HepG2 (cell line): Measurements from ENCODE around the gene NDUFS2. TPM values are rescaled to one million over a fixed set of nuclear protein-coding genes. Genes with fewer than 3 reads are reported as not detected.

Source experiments
- BHLHE40 ChIP-seq: IDR thresholded peaks from 2 replicates; pipeline ENCODE4 v1.6.1; 2011; ENCODE audit warnings: low read length, improper control_type of control experiment
- CHCHD3 ChIP-seq: sonication (generic); formaldehyde crosslinking; IDR thresholded peaks from 2 replicates; pipeline ENCODE4 v1.8.0; 2022; ENCODE audit warnings: mild to moderate bottlenecking, missing genetic modification reagents, moderate library complexity
- DPF2 ChIP-seq: sonication (generic); formaldehyde crosslinking; IDR thresholded peaks from 2 replicates; pipeline ENCODE4 v1.4.0; 2020; ENCODE audit warnings: mild to moderate bottlenecking, low read depth, missing genetic modification reagents, borderline replicate concordance
- FOSL2 ChIP-seq: sonication (generic); formaldehyde crosslinking; IDR thresholded peaks from 2 replicates; pipeline ENCODE4 v1.4.0; 2020; ENCODE audit warnings: missing genetic modification reagents
- HDAC2 ChIP-seq: sonication (generic); formaldehyde crosslinking; IDR thresholded peaks from 2 replicates; pipeline ENCODE4 v1.4.0; 2020; ENCODE audit warnings: missing genetic modification reagents
- HDAC6 ChIP-seq: fragments of 200-600 bp; sonication (generic); IDR thresholded peaks from 2 replicates; pipeline ENCODE4 v1.7.0; 2017; ENCODE audit warnings: mild to moderate bottlenecking, antibody characterized with exemption, low read length, low read depth
- JUN ChIP-seq: sonication (generic); formaldehyde crosslinking; IDR thresholded peaks from 2 replicates; pipeline ENCODE4 v1.4.0; 2020; ENCODE audit warnings: mild to moderate bottlenecking, missing genetic modification reagents
- MAFF ChIP-seq: IDR thresholded peaks from 2 replicates; pipeline ENCODE4 v1.6.1; 2011; ENCODE audit warnings: low read depth, low read length, improper control_type of control experiment
- MAZ ChIP-seq, 2 experiments: sonication (generic) in 1 of 2; formaldehyde crosslinking in 1 of 2; IDR thresholded peaks; 2 replicates each; pipeline versions ENCODE4 v1.5.0 to v1.6.1; 2012 to 2020; ENCODE audit warnings: low read depth in 2 of 2, mild to moderate bottlenecking in 2 of 2, borderline replicate concordance in 1 of 2, improper control_type of control experiment in 1 of 2, low read length in 1 of 2, missing genetic modification reagents in 1 of 2, moderate library complexity in 1 of 2
- MED1 ChIP-seq: sonication (generic); formaldehyde crosslinking; IDR thresholded peaks from 2 replicates; pipeline ENCODE4 v1.4.0; 2020; ENCODE audit warnings: missing genetic modification reagents
- NAIF1 ChIP-seq: sonication (generic); formaldehyde crosslinking; IDR thresholded peaks from 2 replicates; pipeline ENCODE4 v1.5.0; 2020; ENCODE audit warnings: mild to moderate bottlenecking, missing genetic modification reagents, borderline replicate concordance
- NR2C2 ChIP-seq: sonication (generic); formaldehyde crosslinking; IDR thresholded peaks from 2 replicates; pipeline ENCODE4 v1.4.0; 2020; ENCODE audit warnings: missing genetic modification reagents, mild to moderate bottlenecking, moderate library complexity, borderline replicate concordance
- SP140L ChIP-seq: sonication (generic); formaldehyde crosslinking; IDR thresholded peaks from 2 replicates; pipeline ENCODE4 v1.4.0; 2020; ENCODE audit warnings: missing genetic modification reagents, borderline replicate concordance
- TOE1 ChIP-seq: sonication (generic); formaldehyde crosslinking; IDR thresholded peaks from 2 replicates; pipeline ENCODE4 v1.4.0; 2020; ENCODE audit warnings: mild to moderate bottlenecking, missing genetic modification reagents
- ZFP82 ChIP-seq: sonication (generic); formaldehyde crosslinking; IDR thresholded peaks from 2 replicates; pipeline ENCODE4 v1.5.1; 2020; ENCODE audit warnings: mild to moderate bottlenecking, missing genetic modification reagents, borderline replicate concordance
- ZNF136 ChIP-seq: sonication (generic); formaldehyde crosslinking; IDR thresholded peaks from 2 replicates; pipeline ENCODE4 v1.8.1; 2022; ENCODE audit warnings: low read depth, mild to moderate bottlenecking, moderate library complexity, missing genetic modification reagents
- ZNF282 ChIP-seq: fragments of 450-650 bp; IDR thresholded peaks from 2 replicates; pipeline ENCODE4 v1.6.1; 2018; ENCODE audit not compliant: partially characterized antibody
- ZNF367 ChIP-seq: sonication (generic); formaldehyde crosslinking; IDR thresholded peaks from 2 replicates; pipeline ENCODE4 v1.4.0; 2020; ENCODE audit warnings: missing genetic modification reagents, borderline replicate concordance
- ZNF460 ChIP-seq: sonication (generic); formaldehyde crosslinking; IDR thresholded peaks from 2 replicates; pipeline ENCODE4 v1.5.1; 2020; ENCODE audit warnings: missing genetic modification reagents, mild to moderate bottlenecking, borderline replicate concordance
- ZNF496 ChIP-seq: sonication (generic); formaldehyde crosslinking; IDR thresholded peaks from 2 replicates; pipeline ENCODE4 v1.8.1; 2023; ENCODE audit warnings: mild to moderate bottlenecking, moderate library complexity, missing genetic modification reagents; ENCODE audit not compliant: insufficient replicate concordance
- ZNF510 ChIP-seq: sonication (generic); formaldehyde crosslinking; IDR thresholded peaks from 2 replicates; pipeline ENCODE4 v1.4.0; 2020; ENCODE audit warnings: low read depth, mild to moderate bottlenecking, missing genetic modification reagents
- ZNF777 ChIP-seq: sonication (generic); formaldehyde crosslinking; IDR thresholded peaks from 2 replicates; pipeline ENCODE4 v1.4.0; 2020; ENCODE audit warnings: missing genetic modification reagents
- polyA plus RNA-seq, 8 experiments: library from polyadenylated mRNA; depleted of rRNA in 3 of 8; stranded (reverse) in 7 of 8; unstranded in 1 of 8; fragments of >200 nt; fragmentation: Illumina TruSeq in 4 of 8; extraction: Trizol in 4 of 8; gene quantifications; 2 replicates each; pipeline versions ENCODE4 v1.2.1 to v1.2.3, GENCODE V29; 2011 to 2016; ENCODE audit warnings: low read depth in 4 of 8, missing spikeins in 1 of 8, mixed read lengths in 1 of 8; ENCODE audit not compliant: insufficient read depth in 1 of 8
- total RNA-seq, 5 experiments: library from RNA; depleted of rRNA; stranded (reverse); fragments of >200 nt; fragmentation: Illumina TruSeq; extraction: Trizol; gene quantifications; 2 replicates each; pipeline ENCODE4 v1.2.3, GENCODE V29; 2016; ENCODE audit warnings: low read depth in 1 of 5
- TF ChIP-seq, protein P1 (sequence below): sonication (generic); formaldehyde crosslinking; IDR thresholded peaks from 2 replicates; pipeline ENCODE4 v1.5.1; 2020; ENCODE audit warnings: mild to moderate bottlenecking, missing genetic modification reagents, borderline replicate concordance
- TF ChIP-seq, protein P2 (sequence below): sonication (generic); formaldehyde crosslinking; IDR thresholded peaks from 2 replicates; pipeline ENCODE4 v1.5.0; 2020; ENCODE audit warnings: mild to moderate bottlenecking, missing genetic modification reagents, borderline replicate concordance

NDUFS2 gene
- total and polyA plus RNA-seq, 2 of the 13 experiments (the other 11 are each of a cell fraction or from before 2014, with no cell fraction given) = 89.9 to 118 TPM

DNA sequence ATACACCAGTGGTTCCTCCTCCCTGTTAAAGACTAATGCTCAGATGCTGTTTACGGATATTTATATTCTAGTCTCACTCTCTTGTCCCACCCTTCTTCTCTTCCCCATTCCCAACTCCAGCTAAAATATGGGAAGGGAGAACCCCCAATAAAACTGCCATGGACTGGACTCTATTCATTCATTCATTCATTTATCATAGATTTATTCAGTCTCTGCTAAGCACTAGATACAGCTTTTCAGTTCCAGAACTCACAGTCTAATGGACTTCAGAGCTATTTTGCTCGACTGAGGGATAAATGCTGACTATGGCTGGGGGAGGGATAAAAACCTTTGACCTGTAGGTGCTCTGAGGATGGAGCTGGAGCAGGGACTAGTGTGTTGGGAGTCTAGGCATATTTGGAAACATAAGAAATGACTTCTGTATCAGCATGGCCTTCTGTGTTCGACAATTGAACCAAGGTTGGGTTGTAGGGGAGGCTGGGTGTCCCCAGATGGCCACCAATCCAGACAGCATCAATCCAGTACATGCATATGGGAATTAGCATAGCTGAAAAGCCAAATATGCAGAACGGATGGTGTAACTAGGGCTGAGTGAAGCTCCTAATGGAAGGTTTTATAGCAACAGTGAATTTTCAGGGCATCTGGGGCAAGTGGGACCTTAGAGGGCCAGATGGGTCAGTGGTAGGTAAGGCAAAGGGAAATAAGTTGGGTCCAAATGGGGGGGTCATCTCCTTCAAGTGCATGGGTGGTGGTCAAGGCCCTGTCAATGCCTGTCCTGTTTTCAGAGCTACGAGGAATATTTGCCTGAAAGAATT lies 17.1 kb downstream of the NDUFS2 start (continued):
- TF ChIP-seq DPF2 (CRISPR knock-in tag) = no peak
- no peak for TF ChIP-seq NAIF1
- TF ChIP-seq HDAC6 = no peak
- TF ChIP-seq TOE1 = no peak
- TF ChIP-seq, protein P1, sequence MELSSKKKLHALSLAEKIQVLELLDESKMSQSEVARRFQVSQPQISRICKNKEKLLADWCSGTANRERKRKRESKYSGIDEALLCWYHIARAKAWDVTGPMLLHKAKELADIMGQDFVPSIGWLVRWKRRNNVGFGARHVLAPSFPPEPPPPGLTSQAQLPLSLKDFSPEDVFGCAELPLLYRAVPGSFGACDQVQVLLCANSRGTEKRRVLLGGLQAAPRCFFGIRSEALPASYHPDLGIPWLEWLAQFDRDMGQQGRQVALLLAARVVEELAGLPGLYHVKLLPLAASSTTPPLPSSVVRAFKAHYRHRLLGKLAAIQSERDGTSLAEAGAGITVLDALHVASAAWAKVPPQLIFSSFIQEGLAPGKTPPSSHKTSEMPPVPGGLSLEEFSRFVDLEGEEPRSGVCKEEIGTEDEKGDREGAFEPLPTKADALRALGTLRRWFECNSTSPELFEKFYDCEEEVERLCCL (CRISPR knock-in tag) = no peak
- TF ChIP-seq NR2C2 (CRISPR knock-in tag) = 0 out of 2 replicates have a peak, but pooled peaks have one; percentile 7
- TF ChIP-seq, protein P2, sequence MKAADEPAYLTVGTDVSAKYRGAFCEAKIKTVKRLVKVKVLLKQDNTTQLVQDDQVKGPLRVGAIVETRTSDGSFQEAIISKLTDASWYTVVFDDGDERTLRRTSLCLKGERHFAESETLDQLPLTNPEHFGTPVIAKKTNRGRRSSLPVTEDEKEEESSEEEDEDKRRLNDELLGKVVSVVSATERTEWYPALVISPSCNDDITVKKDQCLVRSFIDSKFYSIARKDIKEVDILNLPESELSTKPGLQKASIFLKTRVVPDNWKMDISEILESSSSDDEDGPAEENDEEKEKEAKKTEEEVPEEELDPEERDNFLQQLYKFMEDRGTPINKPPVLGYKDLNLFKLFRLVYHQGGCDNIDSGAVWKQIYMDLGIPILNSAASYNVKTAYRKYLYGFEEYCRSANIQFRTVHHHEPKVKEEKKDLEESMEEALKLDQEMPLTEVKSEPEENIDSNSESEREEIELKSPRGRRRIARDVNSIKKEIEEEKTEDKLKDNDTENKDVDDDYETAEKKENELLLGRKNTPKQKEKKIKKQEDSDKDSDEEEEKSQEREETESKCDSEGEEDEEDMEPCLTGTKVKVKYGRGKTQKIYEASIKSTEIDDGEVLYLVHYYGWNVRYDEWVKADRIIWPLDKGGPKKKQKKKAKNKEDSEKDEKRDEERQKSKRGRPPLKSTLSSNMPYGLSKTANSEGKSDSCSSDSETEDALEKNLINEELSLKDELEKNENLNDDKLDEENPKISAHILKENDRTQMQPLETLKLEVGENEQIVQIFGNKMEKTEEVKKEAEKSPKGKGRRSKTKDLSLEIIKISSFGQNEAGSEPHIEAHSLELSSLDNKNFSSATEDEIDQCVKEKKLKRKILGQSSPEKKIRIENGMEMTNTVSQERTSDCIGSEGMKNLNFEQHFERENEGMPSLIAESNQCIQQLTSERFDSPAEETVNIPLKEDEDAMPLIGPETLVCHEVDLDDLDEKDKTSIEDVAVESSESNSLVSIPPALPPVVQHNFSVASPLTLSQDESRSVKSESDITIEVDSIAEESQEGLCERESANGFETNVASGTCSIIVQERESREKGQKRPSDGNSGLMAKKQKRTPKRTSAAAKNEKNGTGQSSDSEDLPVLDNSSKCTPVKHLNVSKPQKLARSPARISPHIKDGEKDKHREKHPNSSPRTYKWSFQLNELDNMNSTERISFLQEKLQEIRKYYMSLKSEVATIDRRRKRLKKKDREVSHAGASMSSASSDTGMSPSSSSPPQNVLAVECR (CRISPR knock-in tag) = no peak
- no peak for TF ChIP-seq ZNF282
- no peak for TF ChIP-seq FOSL2 (CRISPR knock-in tag)
- no peak for TF ChIP-seq SP140L
- no peak for TF ChIP-seq ZNF367 (CRISPR knock-in tag)
- TF ChIP-seq BHLHE40 = no peak
- TF ChIP-seq ZNF777 (CRISPR knock-in tag) = peak; percentile 15; the same call in 1 of the 2 replicates
- TF ChIP-seq ZFP82 (CRISPR knock-in tag) = 0 out of 2 replicates have a peak, but pooled peaks have one; percentile 7
- TF ChIP-seq HDAC2 (CRISPR knock-in tag) = no peak
- no peak for TF ChIP-seq ZNF136 (CRISPR knock-in tag)
- TF ChIP-seq MED1 = peak; percentile 6; the same call in 1 of the 2 replicates
- no peak for TF ChIP-seq JUN (CRISPR knock-in tag)
- no peak for TF ChIP-seq ZNF496 (CRISPR knock-in tag)
- no peak for TF ChIP-seq MAZ (IDR thresholded peaks at IDR 0.05; ENCODE audit: borderline replicate concordance, low read depth, low read length)
- TF ChIP-seq MAZ (CRISPR knock-in tag; IDR thresholded peaks at IDR 0.05; ENCODE audit: low read depth) = no peak; the same call in 1 of the 2 replicates
- no peak for TF ChIP-seq CHCHD3 (CRISPR knock-in tag)
- TF ChIP-seq ZNF510 = peak; percentile 76; the same call in 1 of the 2 replicates
- peak; percentile 46 for TF ChIP-seq MAFF
- no peak for TF ChIP-seq ZNF460 (CRISPR knock-in tag)
